T-helper 1 cell treated with Interleukin-12 subunit alpha and Interleukin-12 subunit beta and Interleukin-4 antibody, amounts not matched to agents 30 ng/mL and 1 ng/mL, for 36 hours (primary cell): ENCODE results near the gene NSMCE4A. TPM values are rescaled to one million over a fixed set of nuclear protein-coding genes. Genes with fewer than 3 reads are reported as not detected.
"Not testable (repeated sequence)": the region's sequence is repeated elsewhere in the genome, so short reads cannot be mapped to it uniquely, and the experiment has no call there.

ENCODE experiments used
- intact Hi-C: fragments of 100-400 bp; cut with micrococcal nuclease; formaldehyde crosslinking; loops from one replicate; pipeline ENCODE4 v1.15.1; 2024
- total RNA-seq: library from RNA; stranded (reverse); gene quantifications from 2 replicates; pipeline ENCODE4 v1.2.3, GENCODE V29; 2022

The NSMCE4A gene, protein sequence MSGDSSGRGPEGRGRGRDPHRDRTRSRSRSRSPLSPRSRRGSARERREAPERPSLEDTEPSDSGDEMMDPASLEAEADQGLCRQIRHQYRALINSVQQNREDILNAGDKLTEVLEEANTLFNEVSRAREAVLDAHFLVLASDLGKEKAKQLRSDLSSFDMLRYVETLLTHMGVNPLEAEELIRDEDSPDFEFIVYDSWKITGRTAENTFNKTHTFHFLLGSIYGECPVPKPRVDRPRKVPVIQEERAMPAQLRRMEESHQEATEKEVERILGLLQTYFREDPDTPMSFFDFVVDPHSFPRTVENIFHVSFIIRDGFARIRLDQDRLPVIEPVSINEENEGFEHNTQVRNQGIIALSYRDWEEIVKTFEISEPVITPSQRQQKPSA
- total RNA-seq = 60.2 and 62.2 TPM in 2 replicates

DNA sequence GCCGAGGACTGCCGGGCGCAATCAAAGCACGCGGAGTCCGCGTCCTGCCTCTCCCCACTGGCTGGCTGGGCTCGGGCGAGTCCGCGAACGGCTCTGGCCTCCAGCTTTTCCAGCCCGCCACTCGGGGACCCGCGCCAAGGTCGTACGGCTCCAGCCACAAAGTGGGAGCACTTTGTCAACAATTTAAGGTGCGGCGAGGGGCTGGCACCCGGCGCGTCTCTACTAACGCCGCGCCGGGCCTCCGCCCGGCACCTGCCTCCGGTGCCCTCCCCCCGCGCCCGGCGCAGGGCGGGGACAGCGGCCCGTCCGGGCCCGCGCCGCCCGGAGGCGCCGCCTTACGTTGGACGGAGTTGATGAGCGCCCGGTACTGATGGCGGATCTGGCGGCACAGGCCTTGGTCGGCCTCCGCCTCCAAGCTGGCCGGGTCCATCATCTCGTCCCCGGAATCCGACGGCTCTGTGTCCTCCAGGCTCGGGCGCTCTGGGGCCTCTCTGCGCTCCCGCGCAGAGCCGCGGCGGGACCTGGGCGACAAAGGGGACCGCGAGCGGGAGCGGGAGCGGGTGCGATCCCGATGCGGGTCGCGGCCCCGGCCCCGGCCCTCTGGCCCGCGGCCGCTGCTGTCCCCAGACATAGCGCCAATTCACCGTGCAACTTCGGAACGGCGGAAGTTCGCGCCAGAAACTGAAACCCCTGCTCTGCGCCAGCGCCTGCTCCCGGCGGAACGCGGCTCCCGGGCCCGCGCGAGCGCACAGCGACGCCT lies at the start of gene NSMCE4A:
TSS of gene NSMCE4A (minus strand) at position 683 of the 760 bp plus-strand sequence. CDS start at position 631, 52 bp downstream.
- intact Hi-C loops = loop anchor here (1.0 to 5.0 kb wide), 4 partner anchors 46 to 1180 kb away; partner anchors contain the start of genes ATE1, BUB3, PLEKHA1 and WDR11

DNA sequence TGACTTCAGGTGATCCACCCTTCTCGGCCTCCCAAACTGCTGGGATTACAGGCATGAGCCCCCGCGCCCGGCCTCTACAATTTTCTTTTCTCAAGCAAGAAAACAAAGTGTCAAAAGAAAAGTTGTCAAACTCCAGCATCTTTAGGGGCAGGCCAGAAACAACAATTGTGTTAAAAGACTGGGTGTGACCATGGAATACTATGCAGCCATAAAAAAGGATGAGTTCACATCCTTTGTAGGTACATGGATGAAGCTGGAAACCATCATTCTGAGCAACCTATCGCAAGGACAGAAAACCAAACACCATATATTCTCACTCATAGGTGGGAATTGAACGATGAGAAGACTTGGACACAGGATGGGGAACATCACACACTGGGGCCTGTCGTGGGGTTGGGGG lies 48.2 kb upstream of the NSMCE4A start:
- intact Hi-C loops = not testable (repeated sequence)

DNA sequence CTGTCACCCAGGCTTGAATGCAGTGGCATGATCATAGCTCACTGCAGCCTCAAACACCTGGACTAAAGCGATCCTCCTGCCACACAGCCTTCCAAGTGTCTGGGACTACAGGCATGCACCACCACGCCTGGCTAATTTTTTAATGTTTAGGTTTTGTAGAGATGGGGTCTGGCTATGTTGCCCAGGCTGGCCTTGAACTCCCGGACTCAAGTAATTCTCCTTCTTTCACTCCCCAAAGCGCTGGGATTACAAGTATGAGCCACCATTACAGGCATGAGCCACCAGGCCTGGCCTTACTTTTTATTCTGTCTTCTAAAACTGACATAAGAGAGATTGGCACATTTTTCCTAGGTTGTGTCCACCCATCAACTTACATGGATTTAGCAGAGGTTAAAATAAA lies 47.3 kb upstream of the NSMCE4A start:
- intact Hi-C loops = no loop called here

DNA sequence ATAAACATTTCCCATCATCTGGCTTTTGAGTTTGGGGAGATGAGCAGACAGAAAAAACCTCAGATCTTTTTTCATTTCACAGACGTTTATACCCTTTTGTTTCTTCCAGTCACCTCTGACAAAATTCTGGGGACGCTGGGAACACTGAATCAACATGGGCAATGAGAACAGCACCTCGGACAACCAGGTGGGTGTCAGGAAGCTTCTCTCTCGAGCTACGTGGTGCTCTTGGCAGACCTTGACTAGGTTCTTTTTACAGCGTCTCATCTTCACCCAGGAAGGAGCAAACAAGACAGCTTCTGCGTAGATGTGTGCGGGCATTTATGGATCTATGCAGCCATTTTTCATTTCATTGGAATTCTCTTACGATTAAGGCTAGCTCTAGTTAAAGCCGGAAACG lies 46.8 kb upstream of the NSMCE4A start:
- intact Hi-C loops = no loop called here

DNA sequence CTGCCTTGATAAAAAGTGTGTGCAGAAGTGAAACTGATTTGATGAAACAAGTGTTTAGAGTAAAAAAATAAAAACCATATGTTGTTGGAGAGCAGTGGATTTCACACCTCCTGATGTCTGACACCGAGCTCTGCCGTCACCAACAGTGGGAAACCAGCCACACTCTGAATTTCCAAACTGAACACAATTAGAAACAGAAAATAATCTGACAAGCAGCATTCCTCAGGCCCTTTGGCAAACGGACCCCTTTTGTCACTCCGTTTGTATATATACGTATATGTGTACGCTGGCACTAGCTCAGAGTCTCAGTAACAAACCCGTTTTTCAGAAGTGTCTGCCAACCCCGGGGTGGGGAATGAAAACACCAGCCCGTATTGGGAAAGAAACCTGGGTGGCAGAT lies 46.4 kb upstream of the NSMCE4A start:
- intact Hi-C loops = no loop called here

DNA sequence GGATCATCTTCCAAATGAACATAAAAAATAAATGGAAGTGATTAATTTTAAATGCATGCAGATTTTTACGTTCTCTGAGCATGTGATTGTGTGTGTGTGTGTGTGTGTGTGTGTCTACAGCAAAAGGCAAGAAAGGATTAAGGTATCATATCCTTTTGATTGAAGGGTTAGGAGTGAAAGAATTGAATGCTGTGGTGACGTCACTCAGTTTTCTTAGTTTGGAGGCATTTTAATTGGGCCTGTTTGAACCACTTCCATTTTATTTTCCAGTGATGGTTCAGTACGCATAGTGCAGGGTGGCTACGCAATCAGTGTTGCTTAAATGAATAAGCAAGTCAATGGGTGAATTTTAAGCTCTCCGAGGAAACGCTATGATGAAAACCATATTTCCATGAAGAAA lies 45.2 kb upstream of the NSMCE4A start:
- intact Hi-C loops = no loop called here

DNA sequence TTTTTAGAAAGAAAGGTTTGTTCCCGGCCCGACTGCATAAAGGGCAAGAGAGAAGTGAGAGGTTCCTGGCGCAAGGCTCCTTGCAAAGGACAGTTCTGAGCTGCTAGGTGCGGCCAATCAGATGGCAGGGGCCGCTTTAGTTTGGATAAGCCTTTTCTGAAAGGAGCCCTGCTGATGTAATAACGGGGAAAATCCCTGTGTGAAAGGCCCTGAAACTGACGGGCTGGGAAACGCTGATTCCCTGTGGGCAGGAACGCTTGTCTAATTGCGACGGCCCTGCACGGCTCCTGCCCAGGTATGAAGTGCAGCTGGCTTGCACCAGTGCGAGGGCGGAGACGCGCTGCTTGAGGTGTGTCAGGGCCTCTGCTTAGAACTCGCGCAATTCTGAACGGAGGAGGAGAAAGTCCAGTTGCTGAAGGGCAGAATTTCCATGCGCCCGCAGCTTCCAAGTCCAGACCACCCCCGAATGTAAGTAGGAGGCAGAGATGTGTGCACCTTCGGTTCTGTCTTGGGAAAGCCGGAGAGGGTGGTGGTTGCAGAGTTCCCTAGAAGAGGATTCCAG lies 44.5 kb upstream of the NSMCE4A start:
- intact Hi-C loops = no loop called here

DNA sequence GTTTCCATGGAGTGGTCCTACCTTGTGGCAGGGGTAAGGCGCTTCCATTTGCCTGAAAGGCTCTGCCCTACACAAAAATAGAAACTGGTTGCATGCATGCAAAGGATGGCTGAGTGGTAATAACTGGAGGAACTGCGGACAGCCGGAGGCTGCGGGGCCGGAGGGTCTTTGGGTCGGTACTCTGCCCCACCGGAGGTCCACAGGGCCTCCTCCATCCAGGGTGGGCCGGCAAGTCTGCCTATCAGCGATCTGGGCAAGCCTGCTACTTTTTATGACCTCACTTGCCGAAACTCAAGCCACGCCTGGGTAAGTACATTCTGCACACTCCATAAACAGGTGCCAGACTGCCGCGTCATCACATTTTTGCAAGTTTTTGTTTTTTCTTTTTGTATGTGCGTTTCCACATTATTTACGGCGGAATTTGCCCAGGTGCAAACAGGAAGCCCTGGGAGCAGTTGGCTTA lies 44.0 kb upstream of the NSMCE4A start:
- intact Hi-C loops = no loop called here

DNA sequence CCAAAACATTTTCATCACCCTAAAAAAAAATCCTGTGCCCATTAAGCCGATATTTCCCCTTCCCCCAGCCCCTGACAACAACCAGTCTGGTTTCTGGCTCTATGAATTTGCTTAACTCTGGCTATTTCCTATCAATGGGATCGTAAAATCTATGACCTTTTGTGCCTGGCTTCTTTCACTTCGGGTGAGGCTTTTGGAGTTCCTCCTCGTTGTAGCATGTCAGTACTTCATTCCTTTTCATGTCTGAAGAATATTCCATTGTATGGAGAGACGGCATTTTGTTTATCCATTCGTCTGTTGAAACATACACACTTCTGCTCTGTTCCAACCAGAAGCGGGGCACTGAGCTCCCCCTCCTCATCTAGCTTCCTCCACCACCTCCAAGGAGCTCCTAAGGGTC lies 43.5 kb upstream of the NSMCE4A start:
- intact Hi-C loops = no loop called here

DNA sequence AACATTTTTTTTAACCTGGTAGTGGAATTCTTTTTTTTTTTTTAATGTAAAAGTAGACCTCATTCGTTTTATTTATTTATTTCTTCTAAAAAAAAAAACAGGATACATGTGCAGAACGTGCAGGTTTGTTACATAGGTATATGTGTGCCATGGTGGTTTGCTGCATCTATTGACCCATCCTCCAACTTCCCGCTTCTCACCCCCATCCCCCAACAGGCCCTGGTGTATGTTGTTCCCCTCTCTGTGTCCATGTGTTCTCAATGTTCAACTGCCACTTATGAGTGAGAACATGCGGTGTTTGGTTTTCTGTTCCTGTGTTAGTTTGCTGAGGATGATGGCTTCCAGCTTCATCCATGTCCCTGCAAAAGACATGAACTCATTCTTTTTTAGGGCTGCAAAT lies 42.9 kb upstream of the NSMCE4A start:
- intact Hi-C loops = not testable (repeated sequence)

DNA sequence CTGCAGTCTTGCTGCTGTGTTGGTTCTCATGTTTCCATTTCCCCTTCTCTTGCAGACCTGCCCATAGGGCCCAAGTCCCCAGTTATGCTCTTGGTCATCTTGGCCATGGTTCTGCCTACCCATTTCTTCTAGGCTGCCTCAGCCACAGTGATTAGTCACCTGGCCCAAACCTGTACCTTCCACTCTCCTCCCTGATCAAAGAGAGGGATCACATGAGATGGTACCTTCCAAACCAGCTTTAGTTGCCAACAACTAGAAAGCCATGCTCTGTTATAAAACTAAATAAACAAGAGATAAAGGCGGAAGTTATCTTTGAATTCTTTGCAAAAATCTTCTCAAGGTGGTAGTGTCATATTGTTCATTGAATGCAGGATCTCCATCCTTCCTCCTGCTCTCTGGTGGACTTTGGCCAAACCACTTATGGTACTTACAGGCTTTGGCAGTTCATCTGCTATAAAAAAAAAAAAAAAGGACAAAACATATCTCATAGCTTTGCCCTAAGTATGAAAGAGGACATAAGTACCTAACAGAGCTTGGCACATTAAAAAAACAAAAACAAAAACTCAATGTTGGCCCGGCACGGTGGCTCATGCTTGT lies 39.7 kb upstream of the NSMCE4A start:
- intact Hi-C loops = no loop called here

DNA sequence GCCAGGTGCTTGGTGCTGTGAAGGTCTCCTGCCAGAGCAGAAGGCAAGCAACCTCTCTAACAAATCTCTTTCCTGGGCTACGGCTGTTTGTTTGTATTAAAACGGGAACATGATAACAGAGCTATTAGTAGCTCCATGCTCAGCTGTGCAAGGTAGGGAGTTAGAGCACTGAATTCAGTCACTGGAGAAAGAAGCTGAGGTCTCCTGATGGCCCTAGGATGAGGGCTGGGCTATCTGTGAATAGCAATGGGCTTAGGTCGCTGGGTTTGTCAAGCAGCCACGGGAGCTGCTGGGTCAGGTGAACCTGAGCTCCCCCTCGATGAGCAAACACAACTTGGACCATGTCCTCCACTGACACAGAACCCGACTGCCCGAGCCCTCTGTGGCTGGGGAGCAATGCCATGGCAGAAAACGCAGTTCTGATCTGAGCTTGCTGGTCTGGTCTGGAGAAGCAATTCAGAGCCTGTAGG lies 38.3 kb upstream of the NSMCE4A start:
- intact Hi-C loops = no loop called here

DNA sequence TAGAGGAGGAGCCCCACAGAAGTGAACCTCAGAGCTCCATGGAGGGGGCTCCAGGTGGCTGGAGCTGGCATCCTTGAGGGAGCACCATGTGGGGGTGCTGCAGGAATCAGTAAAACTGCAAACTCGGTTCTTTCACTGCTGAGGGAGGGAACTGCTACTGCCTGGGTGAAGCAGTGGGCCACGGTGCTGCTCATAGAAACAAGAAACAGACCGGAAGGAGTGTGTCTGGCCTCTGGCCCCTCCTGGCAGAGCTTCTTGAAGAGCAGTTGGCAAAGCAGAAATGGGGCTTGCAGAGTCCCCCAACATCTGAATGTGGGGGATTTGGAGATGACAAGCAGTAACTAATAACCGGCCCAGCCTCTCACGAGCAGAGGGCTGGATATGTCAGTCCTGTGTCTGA lies 37.7 kb upstream of the NSMCE4A start:
- intact Hi-C loops = no loop called here

DNA sequence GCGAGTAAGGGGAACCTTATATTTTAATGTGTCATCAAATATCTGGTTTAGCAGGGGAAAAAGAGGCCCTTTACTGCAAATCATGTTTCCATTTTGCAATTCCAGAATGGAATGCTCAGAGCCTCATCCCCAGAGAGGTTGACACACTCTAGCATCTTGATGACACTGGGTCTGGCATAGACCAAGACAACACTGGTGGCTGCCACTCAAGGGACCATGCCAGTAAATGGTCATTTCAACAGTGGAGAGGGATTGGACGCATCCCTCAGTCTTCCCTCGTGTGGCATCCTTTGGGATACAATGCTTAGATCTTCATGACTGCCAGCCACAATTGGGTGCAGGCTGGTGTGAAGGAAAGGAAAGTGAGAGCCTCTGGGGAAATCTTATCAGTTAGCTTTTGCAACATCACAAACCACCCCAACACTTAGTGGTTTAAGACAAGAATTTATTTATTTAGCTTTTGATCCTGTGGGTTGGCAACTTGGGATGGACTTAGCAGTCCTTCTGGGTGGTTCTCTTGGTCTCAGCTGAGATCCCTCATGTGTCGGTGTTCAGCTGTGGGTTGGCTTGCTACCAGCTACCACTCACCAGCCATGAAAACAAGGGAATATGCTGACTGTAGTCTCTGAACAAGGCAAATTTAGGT lies 35.5 kb upstream of the NSMCE4A start:
- intact Hi-C loops = no loop called here

DNA sequence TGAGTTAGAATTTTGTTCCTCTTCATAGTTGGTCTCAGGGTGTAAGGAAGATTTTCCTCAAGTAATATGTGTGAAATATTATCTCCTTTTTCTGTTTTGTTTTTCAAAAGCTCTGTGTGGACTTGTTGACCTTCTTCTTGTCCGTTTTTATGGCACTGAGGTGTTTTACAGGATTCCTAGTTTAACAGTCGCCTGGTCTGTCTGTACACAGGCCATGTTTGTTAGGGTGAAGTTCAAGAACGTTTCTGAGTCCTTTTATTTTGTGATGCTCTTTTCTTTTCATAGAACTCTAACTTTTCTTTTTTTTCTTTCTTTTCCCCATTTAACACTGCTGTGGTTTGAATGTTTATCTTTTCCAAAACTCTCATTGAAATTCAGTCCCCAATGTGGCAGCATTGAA lies 32.4 kb upstream of the NSMCE4A start:
- intact Hi-C loops = no loop called here

DNA sequence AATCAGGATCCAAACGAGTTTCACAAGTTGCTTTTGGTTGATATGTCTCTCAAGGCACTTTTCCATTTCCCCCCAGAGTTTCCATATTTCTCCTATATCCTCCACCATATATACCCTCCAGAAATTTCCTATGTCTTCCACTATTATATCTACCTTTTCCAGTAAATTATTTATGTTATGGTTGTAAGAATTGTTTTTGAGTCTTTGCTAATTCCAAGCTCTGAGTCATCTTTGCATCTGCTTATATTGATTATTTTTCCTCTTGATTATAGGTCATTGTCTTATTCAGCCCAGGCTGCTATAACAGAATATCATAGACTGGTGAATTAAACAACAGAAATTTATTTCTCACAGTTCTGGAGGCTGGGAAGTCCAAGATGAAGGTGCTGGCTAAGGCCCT lies 26.7 kb upstream of the NSMCE4A start:
- intact Hi-C loops = no loop called here

DNA sequence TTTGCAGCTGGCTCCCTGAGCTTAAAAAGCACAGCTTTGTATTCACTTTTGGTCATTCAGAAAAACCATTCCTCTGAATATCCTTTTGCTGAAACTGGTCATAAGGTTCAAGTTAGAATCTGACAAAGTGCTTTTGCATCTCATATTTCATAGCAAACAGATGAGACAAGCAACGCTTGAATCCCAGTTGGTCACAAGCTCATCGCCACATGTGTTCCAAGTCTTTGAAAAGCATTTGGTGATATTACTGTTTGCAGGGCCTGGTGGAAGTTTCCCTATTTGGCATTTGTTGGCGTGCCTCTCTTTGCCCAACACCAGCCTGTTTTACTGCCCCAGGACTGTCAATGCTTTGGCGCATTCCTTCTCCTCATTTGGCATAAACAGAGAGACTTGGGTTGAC lies 24.3 kb upstream of the NSMCE4A start:
- intact Hi-C loops = no loop called here

DNA sequence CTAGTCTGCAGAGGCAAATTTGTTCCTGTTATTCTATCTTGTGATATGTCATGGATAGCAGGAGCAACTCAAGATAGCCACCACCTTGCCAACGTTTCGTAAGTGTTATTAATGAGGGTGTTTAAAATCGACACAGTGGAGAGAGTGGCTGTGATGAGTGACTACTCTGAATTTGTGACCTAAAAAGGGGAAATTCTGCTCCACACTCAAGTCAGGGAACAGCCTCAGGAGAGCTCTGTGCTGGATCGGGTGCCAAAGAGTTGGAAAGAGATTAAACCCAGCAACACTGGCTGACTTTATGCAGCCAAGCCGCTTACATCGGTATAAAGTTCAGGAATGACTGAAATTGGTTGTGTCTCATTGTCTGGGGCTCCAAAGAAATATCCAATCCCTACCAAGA lies 23.4 kb upstream of the NSMCE4A start:
- intact Hi-C loops = no loop called here

DNA sequence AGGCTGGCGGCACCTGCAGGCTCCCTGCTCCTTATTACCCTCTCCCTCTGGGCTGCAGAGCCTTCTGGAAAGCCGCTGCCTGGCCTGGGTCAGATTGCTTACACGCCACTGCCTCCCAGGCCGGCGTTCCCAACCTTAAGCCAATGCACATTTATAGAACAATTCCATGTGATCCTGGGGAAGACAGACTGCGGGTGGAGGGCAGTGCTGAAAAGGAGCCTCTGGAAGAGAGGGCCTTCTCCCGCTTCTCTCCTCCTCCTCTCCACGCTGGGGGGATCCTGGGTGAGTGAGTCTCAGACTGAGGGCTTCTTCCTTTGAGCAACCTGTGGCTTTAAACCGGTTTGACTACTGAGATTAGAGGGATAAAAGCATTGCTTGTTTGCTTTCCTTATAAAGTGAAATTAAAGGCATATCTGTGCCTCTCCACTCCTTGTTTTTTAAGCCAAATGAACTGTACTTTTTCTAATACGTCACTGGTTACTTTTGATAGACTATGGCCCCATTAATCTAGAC lies 19.5 kb upstream of the NSMCE4A start:
- intact Hi-C loops = no loop called here

DNA sequence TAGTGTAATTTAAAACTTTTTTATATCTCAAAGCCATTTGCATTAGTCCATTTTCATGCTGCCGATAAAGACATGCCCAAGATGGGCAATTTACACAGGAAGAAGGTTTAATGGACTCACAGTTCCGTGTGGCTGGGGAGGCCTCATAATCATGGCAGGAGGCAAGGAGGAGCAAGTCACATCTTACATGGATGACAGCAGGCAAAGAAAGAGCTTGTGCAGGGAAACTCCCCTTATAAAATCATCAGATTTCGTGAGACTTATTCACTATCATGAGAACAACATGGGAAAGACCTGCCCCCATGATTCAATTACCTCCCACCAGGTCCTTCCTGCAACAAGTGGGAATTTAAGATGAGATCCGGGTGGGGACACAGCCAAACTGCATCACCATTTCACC lies 16.7 kb upstream of the NSMCE4A start:
- intact Hi-C loops = not testable (repeated sequence)
